Calu3 (cell line): ENCODE measurements around the gene GLIS1. TPM values are rescaled to one million over a fixed set of nuclear protein-coding genes. Genes with fewer than 3 reads are reported as not detected.

Experiments
- BruUV-seq: library from RNA; stranded (reverse); fragments of 400-500 nt; replicated peaks from 2 replicates; lab custom pipeline; 2021; lab: Mats Ljungman, UMichigan
- CTCF ChIA-PET: fragments of 300-600 bp; sonication (Branson Sonifier 250); formaldehyde crosslinking; loops from one replicate; lab custom pipeline; 2022; ENCODE audit warnings: antibody characterized with exemption; lab: Charles Lee
- DNase-seq: peaks from one replicate; pipeline ENCODE4 v3.0.0; 2022
- H3K27ac Mint-ChIP-seq: one replicate; pipeline ENCODE4 v1.8.0; 2022; ENCODE audit warnings: mixed read lengths; ENCODE audit not compliant: unreplicated experiment
- H3K27me3 Mint-ChIP-seq: one replicate; pipeline ENCODE4 v1.8.0; 2022; ENCODE audit warnings: mixed read lengths; ENCODE audit not compliant: unreplicated experiment
- H3K36me3 Mint-ChIP-seq: one replicate; pipeline ENCODE4 v1.8.0; 2022; ENCODE audit warnings: mild to moderate bottlenecking, moderate library complexity, mixed read lengths; ENCODE audit not compliant: insufficient read depth, unreplicated experiment
- H3K4me1 Mint-ChIP-seq: one replicate; pipeline ENCODE4 v1.8.0; 2022; ENCODE audit warnings: mild to moderate bottlenecking, low read depth, mixed read lengths; ENCODE audit not compliant: unreplicated experiment
- H3K4me3 Mint-ChIP-seq: one replicate; pipeline ENCODE4 v1.8.0; 2022; ENCODE audit warnings: mild to moderate bottlenecking, low read depth, moderate library complexity, mixed read lengths; ENCODE audit not compliant: unreplicated experiment
- H3K9me3 Mint-ChIP-seq: one replicate; pipeline ENCODE4 v1.8.0; 2022; ENCODE audit warnings: low read depth, mixed read lengths; ENCODE audit not compliant: unreplicated experiment
- CTCF ChIP-seq: fragments of 200-600 bp; IDR thresholded peaks from one replicate; pipeline ENCODE4 v1.8.0; 2022; ENCODE audit warnings: antibody characterized with exemption; ENCODE audit not compliant: unreplicated experiment
- intact Hi-C: fragments of 100-400 bp; cut with micrococcal nuclease; formaldehyde crosslinking; loops from one replicate; pipeline ENCODE4 v1.10.0; 2022; ENCODE audit not compliant: unreplicated experiment
- total RNA-seq: library from RNA; stranded (reverse); gene quantifications from 2 replicates; pipeline ENCODE4 v1.2.3, GENCODE V29; 2022

Gene GLIS1
- total RNA-seq, 1 experiment from 2014 or later = not detected

- CTCF ChIA-PET = no interaction called here
- BruUV-seq = no TSS peak
- DNase-seq = no peak
- intact Hi-C loops = no loop called here
- Mint-ChIP-seq H3K27me3 (peaks cover 99% of the 10 kb centered on the region), H3K36me3 (no peaks in the 10 kb centered on the region), H3K9me3 (no peaks in the 10 kb centered on the region), H3K4me1 (no peaks in the 10 kb centered on the region), H3K4me3 (no peak overlapping the region), H3K27ac (no peak overlapping the region)
- TF ChIP-seq CTCF = no peak
Observed at GRCh38 chr1:53657891-53658396, 81.0 kb downstream of the GLIS1 start.

GRCh38 chr1:53657531-53657805 lies 81.5 kb downstream of the GLIS1 start:
- no peak for DNase-seq
- CTCF ChIA-PET = no interaction called here
- Mint-ChIP-seq H3K4me3 (no peak overlapping the region), H3K27me3 (peaks cover 99% of the 10 kb centered on the region), H3K4me1 (no peaks in the 10 kb centered on the region), H3K9me3 (no peaks in the 10 kb centered on the region), H3K27ac (no peak overlapping the region), H3K36me3 (no peaks in the 10 kb centered on the region)
- BruUV-seq = no TSS peak
- intact Hi-C loops = no loop called here
- TF ChIP-seq CTCF = no peak

GRCh38 chr1:53656747-53657530 lies 82.0 kb downstream of the GLIS1 start:
- no peak overlapping the region for H3K4me3 Mint-ChIP-seq
- no peak overlapping the region for H3K27ac Mint-ChIP-seq

GRCh38 chr1:53655931-53656746 lies 82.8 kb downstream of the GLIS1 start:
- Mint-ChIP-seq H3K36me3 (no peaks in the 10 kb centered on the region), H3K9me3 (no peaks in the 10 kb centered on the region), H3K4me3 (no peak overlapping the region), H3K27ac (no peak overlapping the region), H3K27me3 (peaks cover 87% of the 10 kb centered on the region), H3K4me1 (no peaks in the 10 kb centered on the region)
- intact Hi-C loops = no loop called here
- no peak for DNase-seq
- CTCF ChIA-PET = no interaction called here
- no TSS peak for BruUV-seq
- TF ChIP-seq CTCF = no peak

More at GRCh38 chr1:53656747-53657530, 82.0 kb downstream of the GLIS1 start:
- no peak for TF ChIP-seq CTCF
- no TSS peak for BruUV-seq
- peaks cover 95% of the 10 kb centered on the region for H3K27me3 Mint-ChIP-seq
- no peaks in the 10 kb centered on the region for H3K9me3 Mint-ChIP-seq
- no peaks in the 10 kb centered on the region for H3K36me3 Mint-ChIP-seq
- DNase-seq = no peak
- intact Hi-C loops = no loop called here
- H3K4me1 Mint-ChIP-seq = no peaks in the 10 kb centered on the region
- CTCF ChIA-PET = no interaction called here
